ENCODE measurements around the gene ZCCHC3. TPM values are rescaled to one million over a fixed set of nuclear protein-coding genes. Genes with fewer than 3 reads are reported as not detected.

Gene ZCCHC3
- total and polyA plus RNA-seq, 2 donors (not counting 3 experiments of a cell fraction or from before 2014, with no cell fraction given), result 14.8 to 22.0 TPM

- Histone ChIP-seq H3K9me3 (replicated peaks; ENCODE audit: control insufficient read depth, insufficient read depth, low read length) (no peaks in the 10 kb centered on the region), H2AFZ (ENCODE audit: low read depth, low read length) (no peak overlapping the region), H4K20me1 (replicated peaks; ENCODE audit: control insufficient read depth, extremely low read depth, insufficient read depth, low read length) (no peaks in the 10 kb centered on the region), H3K27ac (ENCODE audit: insufficient read depth, low read depth, low read length) (no peak overlapping the region), H3K4me3 (replicated peaks in 1 of 3; ENCODE audit: insufficient read depth in 1 of 3, low read depth in 1 of 3, low read length in 3 of 3) (no peak overlapping the region), H3K9ac (replicated peaks; ENCODE audit: extremely low read depth, insufficient read depth, low read length) (no peak overlapping the region), H3K79me2 (ENCODE audit: control insufficient read depth, insufficient read depth, low read length) (peaks cover 11% of the 10 kb centered on the region), H3K4me1 (ENCODE audit: control insufficient read depth, extremely low read depth, insufficient read depth, low read length) (peaks cover 18% of the 10 kb centered on the region), H3K27me3 (ENCODE audit: control insufficient read depth in 2 of 2, insufficient read depth in 2 of 2, low read length in 2 of 2) (no peaks in the 10 kb centered on the region), H3K36me3 (ENCODE audit: control insufficient read depth in 2 of 2, extremely low read depth in 1 of 2, insufficient read depth in 2 of 2, low read length in 2 of 2) (peaks cover 2 to 6% of the 10 kb centered on the region in 2 experiments), H3K4me2 (ENCODE audit: insufficient read depth, low read length) (no peak overlapping the region), H3K9me1 (replicated peaks; ENCODE audit: control insufficient read depth, extremely low read depth, insufficient read depth, low read length) (no peaks in the 10 kb centered on the region)
- DNase-seq (ENCODE audit: low read depth, low spot score) (no peak), FAIRE-seq (no peak)
- no TSS peak for BruUV-seq (replicated peaks)
- dilution Hi-C loops (cut with MboI; ENCODE audit: extremely low pct_ligation_motif_present, low sequenced_read_pairs) (no loop called here), intact Hi-C loops (cut with micrococcal nuclease) (no loop called here)
- ChIA-PET CTCF (no interaction called here), POLR2A (no interaction called here)
- TF ChIP-seq CTCF (IDR thresholded peaks at IDR 0.05; ENCODE audit: extremely low read depth in 1 of 2, insufficient read depth in 1 of 2, low read depth in 1 of 2, low read length in 2 of 2) (no peak), JUN (IDR thresholded peaks at IDR 0.05; ENCODE audit: borderline replicate concordance, insufficient read depth, insufficient read length, low read depth) (no peak), MYC (IDR thresholded peaks at IDR 0.05; ENCODE audit: low read depth, low read length) (no peak), GATA2 (IDR thresholded peaks at IDR 0.05; ENCODE audit: insufficient read depth, insufficient read length, low read depth, low read length) (no peak), FOS (IDR thresholded peaks at IDR 0.05; ENCODE audit: borderline replicate concordance, insufficient read depth, low read length) (no peak), EZH2 (IDR thresholded peaks at IDR 0.05; ENCODE audit: borderline replicate concordance, low read depth, low read length, severe bottlenecking) (no peak), POLR2AphosphoS5 (IDR thresholded peaks at IDR 0.05; ENCODE audit: insufficient read depth, low read depth, low read length) (no peak), MAX (IDR thresholded peaks at IDR 0.05; ENCODE audit: insufficient read depth, insufficient read length) (no peak), POLR2A (IDR thresholded peaks at IDR 0.05; ENCODE audit: low read depth, low read length) (no peak)
Measured at GRCh38 chr20:286508-286907, 10.9 kb upstream of the ZCCHC3 start.

Measured in endothelial cell of umbilical vein (primary cell).